ENCODE measurements around the gene TRAPPC2. TPM values are rescaled to one million over a fixed set of nuclear protein-coding genes. Genes with fewer than 3 reads are reported as not detected.
"Not testable (repeated sequence)": the region's sequence is repeated elsewhere in the genome, so short reads cannot be mapped to it uniquely, and the experiment has no call there.

TRAPPC2 gene
- total and polyA plus RNA-seq, 7 experiments from 2014 or later: 17.8 to 33.5 (median 23.5) TPM

- CTCF ChIA-PET: interaction anchor here (1.1 kb wide), 1 partner anchor 83 kb away, joined by 4 read pairs; no protein-coding TSS in a partner anchor
Measured at GRCh38 chrX:13741695-13742094, 7.3 kb upstream of the TRAPPC2 start.

GRCh38 chrX:13733506-13733905 lies 914 bp downstream of the TRAPPC2 start:
- peaks cover 12 to 20% of the 10 kb centered on the region in 2 donors for H3K4me1 ChIP-seq (ENCODE audit: control insufficient read depth in 2 of 2, insufficient read depth in 2 of 2, low read length in 2 of 2)
- Mint-ChIP-seq H3K27me3 (no peaks in the 10 kb centered on the region), H3K9me3 (peaks cover 0 to 21% (median 2%) of the 10 kb centered on the region in 11 donors), H3K4me1 (peaks cover 25 to 71% (median 63%) of the 10 kb centered on the region in 7 donors), H3K36me3 (peaks cover 0 to 39% (median 18%) of the 10 kb centered on the region in 5 donors), H3K27ac (peak overlapping the region; percentile 95 to 99 (median 97)), H3K4me3 (peak overlapping the region; percentile 82 to 99 (median 94))
- no peak for ATAC-seq
- POLR2A ChIA-PET: interaction anchor here (1.1 to 4.2 kb wide), 9 partner anchors 9 to 45 kb away, joined by 3 to 39 read pairs (median 8); partner anchors contain the start of gene RAB9A
- intact Hi-C loops (cut with micrococcal nuclease): loop anchor here (10.0 kb wide), 5 partner anchors 779 to 2001 kb away; partner anchors contain the start of genes CA5B (in 1 of the 2), FANCB (in 1 of the 2), MOSPD2 (in 1 of the 2) and PIGA (in 1 of the 2)
- peaks cover 0 to 6% (median 0%) of the 10 kb centered on the region in 3 experiments for H3K36me3 ChIP-seq (ENCODE audit: control insufficient read depth in 2 of 3, insufficient read depth in 3 of 3, low read length in 3 of 3)
- H3K9me3 ChIP-seq (ENCODE audit: control insufficient read depth in 2 of 3, low read length in 3 of 3): no peaks in the 10 kb centered on the region
- DNase-seq: no peak
- CTCF ChIA-PET: interaction anchor here (1.0 to 1.3 kb wide), 2 partner anchors 14 to 297 kb away, joined by 3 to 4 read pairs; no protein-coding TSS in a partner anchor
- H3K27me3 ChIP-seq (ENCODE audit: control insufficient read depth in 2 of 2, insufficient read depth in 2 of 2, low read length in 2 of 2): no peaks in the 10 kb centered on the region
- H3K27ac ChIP-seq (ENCODE audit: low read depth, low read length): peak overlapping the region; percentile 99
- peak overlapping the region; percentile 85 for H3K4me3 ChIP-seq (ENCODE audit: low read length)

More at GRCh38 chrX:13741695-13742094, 7.3 kb upstream of the TRAPPC2 start:
- H3K4me1 Mint-ChIP-seq: peaks cover 0 to 34% (median 27%) of the 10 kb centered on the region in 7 donors
- peak overlapping the region in 5 of 10 donors; percentile 5 to 53 (median 39) for H3K4me3 Mint-ChIP-seq
- peak overlapping the region; percentile 48 for H3K27ac ChIP-seq (ENCODE audit: low read depth, low read length)
- no peaks in the 10 kb centered on the region for H3K27me3 ChIP-seq (ENCODE audit: control insufficient read depth in 2 of 2, insufficient read depth in 2 of 2, low read length in 2 of 2)
- no peak overlapping the region for H3K4me3 ChIP-seq (ENCODE audit: low read length)
- no peaks in the 10 kb centered on the region for H3K9me3 Mint-ChIP-seq
- peaks cover 0 to 27% of the 10 kb centered on the region in 2 donors for H3K4me1 ChIP-seq (ENCODE audit: control insufficient read depth in 2 of 2, insufficient read depth in 2 of 2, low read length in 2 of 2)
- DNase-seq: no peak
- H3K36me3 Mint-ChIP-seq: peaks cover 0 to 23% (median 5%) of the 10 kb centered on the region in 5 donors
- no peaks in the 10 kb centered on the region for H3K9me3 ChIP-seq (ENCODE audit: control insufficient read depth in 2 of 3, low read length in 3 of 3)
- H3K36me3 ChIP-seq (ENCODE audit: control insufficient read depth in 2 of 3, insufficient read depth in 3 of 3, low read length in 3 of 3): peaks cover 4 to 19% (median 13%) of the 10 kb centered on the region in 3 experiments
- peak overlapping the region; percentile 24 to 91 (median 76) for H3K27ac Mint-ChIP-seq
- intact Hi-C loops (cut with micrococcal nuclease): loop anchor here in 1 of 2 donors (2.0 kb wide), 1 partner anchor 235 kb away; no protein-coding TSS in a partner anchor
- ATAC-seq: no peak
- H3K27me3 Mint-ChIP-seq: no peaks in the 10 kb centered on the region
- POLR2A ChIA-PET: interaction anchor here (0.7 to 0.8 kb wide), 2 partner anchors 29 to 86 kb away, joined by 4 to 5 read pairs; no protein-coding TSS in a partner anchor

GRCh38 chrX:13732246-13733067 lies 2.0 kb downstream of the TRAPPC2 start:
- Histone ChIP-seq H3K9me3 (ENCODE audit: control insufficient read depth in 2 of 3, low read length in 3 of 3) (no peaks in the 10 kb centered on the region), H3K27me3 (ENCODE audit: control insufficient read depth in 2 of 2, insufficient read depth in 2 of 2, low read length in 2 of 2) (no peaks in the 10 kb centered on the region), H3K36me3 (ENCODE audit: control insufficient read depth in 2 of 3, insufficient read depth in 3 of 3, low read length in 3 of 3) (peaks cover 0 to 6% (median 0%) of the 10 kb centered on the region in 3 experiments), H3K27ac (ENCODE audit: low read depth, low read length) (peak overlapping the region; percentile 7), H3K4me1 (ENCODE audit: control insufficient read depth in 2 of 2, insufficient read depth in 2 of 2, low read length in 2 of 2) (peaks cover 12% of the 10 kb centered on the region in 2 donors), H3K4me3 (ENCODE audit: low read length) (no peak overlapping the region)
- intact Hi-C loops (cut with micrococcal nuclease): loop anchor here (10.0 kb wide), 5 partner anchors 778 to 2002 kb away; partner anchors contain the start of genes CA5B (in 1 of the 2), FANCB (in 1 of the 2), MOSPD2 (in 1 of the 2) and PIGA (in 1 of the 2)
- Mint-ChIP-seq H3K9me3 (peaks cover 0 to 28% (median 3%) of the 10 kb centered on the region in 11 donors), H3K36me3 (peaks cover 0 to 49% (median 21%) of the 10 kb centered on the region in 5 donors), H3K4me1 (peaks cover 31 to 80% (median 66%) of the 10 kb centered on the region in 7 donors), H3K27me3 (no peaks in the 10 kb centered on the region), H3K4me3 (peak overlapping the region in 9 of 10 donors; percentile 35 to 98 (median 90)), H3K27ac (peak overlapping the region in 7 of 9 donors; percentile 10 to 98 (median 38))
- POLR2A ChIA-PET: interaction anchor here (0.7 to 1.4 kb wide), 2 partner anchors 44 to 607 kb away, joined by 4 to 5 read pairs; partner anchors contain the start of gene RAB9A
- ATAC-seq (no peak), DNase-seq (no peak)
- CTCF ChIA-PET: no interaction called here

GRCh38 chrX:13730523-13730922 lies 3.9 kb downstream of the TRAPPC2 start:
- not testable (repeated sequence) for H3K27me3 Mint-ChIP-seq, H3K4me3 Mint-ChIP-seq
- H3K36me3 Mint-ChIP-seq: peaks cover 0 to 64% (median 30%) of the 10 kb centered on the region in 5 donors

GRCh38 chrX:13726583-13726982 lies 7.8 kb downstream of the TRAPPC2 start:
- POLR2A ChIA-PET: interaction anchor here (0.7 kb wide), 1 partner anchor 57 kb away, joined by 3 read pairs; no protein-coding TSS in a partner anchor
- H3K4me3 ChIP-seq (ENCODE audit: low read length); H3K27me3 Mint-ChIP-seq; ATAC-seq; H3K27ac ChIP-seq (ENCODE audit: low read depth, low read length); DNase-seq; H3K27me3 ChIP-seq (ENCODE audit: control insufficient read depth in 2 of 2, insufficient read depth in 2 of 2, low read length in 2 of 2); H3K36me3 ChIP-seq (ENCODE audit: control insufficient read depth in 2 of 3, insufficient read depth in 3 of 3, low read length in 3 of 3); intact Hi-C loops (cut with micrococcal nuclease); H3K9me3 ChIP-seq (ENCODE audit: control insufficient read depth in 2 of 3, low read length in 3 of 3); H3K4me1 ChIP-seq (ENCODE audit: control insufficient read depth in 2 of 2, insufficient read depth in 2 of 2, low read length in 2 of 2); CTCF ChIA-PET: not testable (repeated sequence)
- peaks cover 33 to 84% (median 65%) of the 10 kb centered on the region in 7 donors for H3K4me1 Mint-ChIP-seq
- H3K4me3 Mint-ChIP-seq: peak overlapping the region in 5 of 10 donors; percentile 24 to 48 (median 40)
- peaks cover 0 to 62% (median 51%) of the 10 kb centered on the region in 5 donors for H3K36me3 Mint-ChIP-seq
- peaks cover 0 to 37% (median 4%) of the 10 kb centered on the region in 11 donors for H3K9me3 Mint-ChIP-seq
- H3K27ac Mint-ChIP-seq: peak overlapping the region in 6 of 9 donors; percentile 21 to 81 (median 73)

More at GRCh38 chrX:13730523-13730922, 3.9 kb downstream of the TRAPPC2 start:
- H3K9me3 Mint-ChIP-seq: peaks cover 0 to 41% (median 4%) of the 10 kb centered on the region in 11 donors
- peaks cover 8 to 12% of the 10 kb centered on the region in 2 donors for H3K4me1 ChIP-seq (ENCODE audit: control insufficient read depth in 2 of 2, insufficient read depth in 2 of 2, low read length in 2 of 2)
- DNase-seq; POLR2A ChIA-PET; H3K27ac ChIP-seq (ENCODE audit: low read depth, low read length); H3K9me3 ChIP-seq (ENCODE audit: control insufficient read depth in 2 of 3, low read length in 3 of 3); H3K4me3 ChIP-seq (ENCODE audit: low read length); H3K27me3 ChIP-seq (ENCODE audit: control insufficient read depth in 2 of 2, insufficient read depth in 2 of 2, low read length in 2 of 2); ATAC-seq; CTCF ChIA-PET; H3K36me3 ChIP-seq (ENCODE audit: control insufficient read depth in 2 of 3, insufficient read depth in 3 of 3, low read length in 3 of 3): not testable (repeated sequence)
- peaks cover 41 to 86% (median 69%) of the 10 kb centered on the region in 7 donors for H3K4me1 Mint-ChIP-seq
- intact Hi-C loops (cut with micrococcal nuclease): loop anchor here (10.0 kb wide), 5 partner anchors 776 to 2004 kb away; partner anchors contain the start of genes CA5B (in 1 of the 2), FANCB (in 1 of the 2), MOSPD2 (in 1 of the 2) and PIGA (in 1 of the 2)
- H3K27ac Mint-ChIP-seq: peak overlapping the region in 1 of 9 donors; percentile 25

- intact Hi-C loops (cut with micrococcal nuclease): loop anchor here in 1 of 2 donors (1.0 kb wide), 1 partner anchor 9 kb away; the partner anchor contains the start of genes OFD1 and TRAPPC2
- H3K4me1 ChIP-seq (ENCODE audit: control insufficient read depth in 2 of 2, insufficient read depth in 2 of 2, low read length in 2 of 2); H3K36me3 ChIP-seq (ENCODE audit: control insufficient read depth in 2 of 3, insufficient read depth in 3 of 3, low read length in 3 of 3); H3K4me3 ChIP-seq (ENCODE audit: low read length); ATAC-seq; H3K27me3 Mint-ChIP-seq; H3K9me3 ChIP-seq (ENCODE audit: control insufficient read depth in 2 of 3, low read length in 3 of 3); H3K27ac ChIP-seq (ENCODE audit: low read depth, low read length); H3K27me3 ChIP-seq (ENCODE audit: control insufficient read depth in 2 of 2, insufficient read depth in 2 of 2, low read length in 2 of 2); CTCF ChIA-PET: not testable (repeated sequence)
- Mint-ChIP-seq H3K4me1 (peaks cover 35 to 81% (median 59%) of the 10 kb centered on the region in 7 donors), H3K9me3 (peaks cover 0 to 32% (median 4%) of the 10 kb centered on the region in 11 donors), H3K36me3 (peaks cover 0 to 56% (median 51%) of the 10 kb centered on the region in 5 donors), H3K27ac (peak overlapping the region in 4 of 9 donors; percentile 28 to 85 (median 67)), H3K4me3 (peak overlapping the region in 4 of 10 donors; percentile 21 to 64 (median 42))
- peak in 8 of 9 donors; percentile 7 to 58 (median 24) for DNase-seq
- POLR2A ChIA-PET: interaction anchor here (0.6 to 4.7 kb wide), 3 partner anchors 10 to 37 kb away, joined by 5 to 36 read pairs (median 5); partner anchors contain the start of genes OFD1, RAB9A and TRAPPC2
Measured at GRCh38 chrX:13724878-13725277, 9.5 kb downstream of the TRAPPC2 start.
